KMS-11 (cell line): ENCODE measurements around the gene DOCK10.

ENCODE experiments used
- H2AFZ ChIP-seq: fragments of 200-600 bp; sonication (generic); 2 replicates; pipeline ENCODE4 v1.6.1; 2016; ENCODE audit warnings: antibody characterized with exemption, mixed run types, low read depth
- H3K27ac ChIP-seq: fragments of 200-600 bp; sonication (generic); 2 replicates; pipeline ENCODE4 v1.6.1; 2016; ENCODE audit warnings: mild to moderate bottlenecking, mixed run types
- H3K27me3 ChIP-seq: fragments of 200-600 bp; sonication (generic); 2 replicates; pipeline ENCODE4 v1.6.1; 2017; ENCODE audit warnings: mild to moderate bottlenecking, low read depth, mixed run types, moderate library complexity; ENCODE audit not compliant: insufficient read depth
- H3K36me3 ChIP-seq: fragments of 200-600 bp; sonication (generic); 2 replicates; pipeline ENCODE4 v1.6.1; 2017; ENCODE audit warnings: mild to moderate bottlenecking, mixed run types; ENCODE audit not compliant: insufficient read depth
- H3K4me1 ChIP-seq: fragments of 200-600 bp; sonication (generic); 2 replicates; pipeline ENCODE4 v1.6.1; 2016; ENCODE audit warnings: mild to moderate bottlenecking, low read depth, mixed run types; ENCODE audit not compliant: poor library complexity, severe bottlenecking
- H3K4me2 ChIP-seq: fragments of 200-600 bp; sonication (generic); 2 replicates; pipeline ENCODE4 v1.7.0; 2016; ENCODE audit warnings: mild to moderate bottlenecking, mixed run types
- H3K4me3 ChIP-seq: fragments of 200-600 bp; sonication (generic); IDR thresholded peaks from 2 replicates; pipeline ENCODE4 v1.6.1; 2017; ENCODE audit warnings: low read depth, low read length, mixed read lengths; ENCODE audit not compliant: insufficient read depth
- H3K79me2 ChIP-seq: fragments of 200-600 bp; sonication (generic); 2 replicates; pipeline ENCODE4 v1.6.1; 2016; ENCODE audit warnings: low read depth, mixed run types; ENCODE audit not compliant: insufficient read depth
- H3K9ac ChIP-seq: fragments of 200-600 bp; sonication (generic); 2 replicates; pipeline ENCODE4 v1.6.1; 2016; ENCODE audit warnings: mild to moderate bottlenecking, mixed run types
- H4K20me1 ChIP-seq: fragments of 200-600 bp; sonication (generic); 2 replicates; pipeline ENCODE4 v1.6.1; 2016; ENCODE audit warnings: mild to moderate bottlenecking, mixed run types; ENCODE audit not compliant: insufficient read depth
- CTCF ChIP-seq: fragments of 200-600 bp; sonication (generic); conservative IDR thresholded peaks from 2 replicates; pipeline ENCODE4 v1.6.1; 2017; ENCODE audit warnings: low read depth, mild to moderate bottlenecking, antibody characterized with exemption, low read length, moderate library complexity, mixed read lengths

DOCK10 gene

GRCh38 chr2:225008179-225008856, 34.0 kb downstream of the DOCK10 start:
- no peak overlapping the region for H3K9ac ChIP-seq
- H3K4me1 ChIP-seq, result no peaks in the 10 kb centered on the region
- no peak overlapping the region for H3K27ac ChIP-seq
- no peaks in the 10 kb centered on the region for H3K27me3 ChIP-seq
- H4K20me1 ChIP-seq, result no peaks in the 10 kb centered on the region
- no peak overlapping the region for H3K4me3 ChIP-seq
- H3K79me2 ChIP-seq, result no peaks in the 10 kb centered on the region
- no peaks in the 10 kb centered on the region for H3K36me3 ChIP-seq
- H3K4me2 ChIP-seq, result no peak overlapping the region
- no peak overlapping the region for H2AFZ ChIP-seq
- TF ChIP-seq CTCF, result no peak

GRCh38 chr2:225006730-225007129, 35.5 kb downstream of the DOCK10 start:
- no peak overlapping the region for H3K27ac ChIP-seq
- no peaks in the 10 kb centered on the region for H3K4me1 ChIP-seq
- no peaks in the 10 kb centered on the region for H3K79me2 ChIP-seq
- no peak overlapping the region for H3K9ac ChIP-seq
- no peak overlapping the region for H3K4me2 ChIP-seq
- no peaks in the 10 kb centered on the region for H4K20me1 ChIP-seq
- no peak for TF ChIP-seq CTCF
- no peak overlapping the region for H2AFZ ChIP-seq
- no peaks in the 10 kb centered on the region for H3K27me3 ChIP-seq
- no peaks in the 10 kb centered on the region for H3K36me3 ChIP-seq
- H3K4me3 ChIP-seq, result no peak overlapping the region

GRCh38 chr2:225004597-225004996, 37.7 kb downstream of the DOCK10 start:
- no peak overlapping the region for H2AFZ ChIP-seq
- no peaks in the 10 kb centered on the region for H3K36me3 ChIP-seq
- H4K20me1 ChIP-seq, result no peaks in the 10 kb centered on the region
- TF ChIP-seq CTCF, result no peak
- H3K4me1 ChIP-seq, result no peaks in the 10 kb centered on the region
- H3K27me3 ChIP-seq, result no peaks in the 10 kb centered on the region
- H3K79me2 ChIP-seq, result no peaks in the 10 kb centered on the region
- no peak overlapping the region for H3K9ac ChIP-seq
- no peak overlapping the region for H3K4me3 ChIP-seq
- H3K27ac ChIP-seq, result no peak overlapping the region
- H3K4me2 ChIP-seq, result no peak overlapping the region

GRCh38 chr2:225002656-225003045, 39.6 kb downstream of the DOCK10 start:
- Histone ChIP-seq H3K4me2 (no peak overlapping the region), H3K4me1 (no peaks in the 10 kb centered on the region), H3K9ac (no peak overlapping the region), H2AFZ (no peak overlapping the region), H3K27me3 (no peaks in the 10 kb centered on the region), H4K20me1 (no peaks in the 10 kb centered on the region), H3K36me3 (no peaks in the 10 kb centered on the region), H3K4me3 (no peak overlapping the region), H3K27ac (no peak overlapping the region), H3K79me2 (no peaks in the 10 kb centered on the region)
- TF ChIP-seq CTCF, result no peak
